SK-N-SH treated with all-trans-retinoic acid at 6 μM for 48 hours (cell line): Measurements from ENCODE around the gene KCNK5.

Source experiments
- ATAC-seq: fragments of 200-7000 bp; cut with Tn5 transposase; 3 replicates; pipeline ENCODE4 v1.9.1; 2020; ENCODE audit warnings: mild to moderate bottlenecking, moderate library complexity
- ARNTL ChIP-seq: fragments of 450-650 bp; formaldehyde crosslinking; IDR thresholded peaks from 2 replicates; pipeline ENCODE4 v1.5.0; 2020; ENCODE audit warnings: low read depth, mild to moderate bottlenecking, moderate library complexity, borderline replicate concordance
- BACH2 ChIP-seq: fragments of 250-450 bp; sonication (Bioruptor Pico); IDR thresholded peaks from 2 replicates; pipeline ENCODE4 v1.9.0; 2021; ENCODE audit warnings: mild to moderate bottlenecking, borderline replicate concordance
- CSDC2 ChIP-seq: fragments of 250-450 bp; sonication (Bioruptor Pico); IDR thresholded peaks from 2 replicates; pipeline ENCODE4 v1.5.0; 2020; ENCODE audit warnings: mild to moderate bottlenecking, moderate library complexity
- ESRRG ChIP-seq: fragments of 250-450 bp; sonication (Bioruptor Pico); IDR thresholded peaks from 2 replicates; pipeline ENCODE4 v1.6.1; 2021; ENCODE audit warnings: mild to moderate bottlenecking
- GLIS3 ChIP-seq: fragments of 250-450 bp; sonication (Bioruptor Pico); IDR thresholded peaks from 2 replicates; pipeline ENCODE4 v1.5.0; 2020; ENCODE audit warnings: mild to moderate bottlenecking, moderate library complexity
- ISL1 ChIP-seq: fragments of 250-450 bp; sonication (Bioruptor Pico); IDR thresholded peaks from 2 replicates; pipeline ENCODE4 v2.1.2; 2022; ENCODE audit warnings: mild to moderate bottlenecking, moderate library complexity
- OSR1 ChIP-seq: fragments of 250-450 bp; sonication (Bioruptor Pico); IDR thresholded peaks from 2 replicates; pipeline ENCODE4 v1.8.0; 2022; ENCODE audit warnings: moderate library complexity, mild to moderate bottlenecking, inconsistent platforms
- PPARA ChIP-seq: fragments of 250-450 bp; sonication (Bioruptor Pico); IDR thresholded peaks from 2 replicates; pipeline ENCODE4 v1.5.0; 2020; ENCODE audit warnings: mild to moderate bottlenecking, borderline replicate concordance
- SNAI2 ChIP-seq: fragments of 250-450 bp; sonication (Bioruptor Pico); IDR thresholded peaks from 2 replicates; pipeline ENCODE4 v1.5.0; 2020; ENCODE audit warnings: mild to moderate bottlenecking, moderate library complexity
- TCF4 ChIP-seq: fragments of 250-450 bp; sonication (Bioruptor Pico); IDR thresholded peaks from 2 replicates; pipeline ENCODE4 v1.8.0; 2021; ENCODE audit warnings: mild to moderate bottlenecking, moderate library complexity, borderline replicate concordance
- TOX ChIP-seq: fragments of 250-450 bp; sonication (Bioruptor Pico); IDR thresholded peaks from 2 replicates; pipeline ENCODE4 v1.8.0; 2021; ENCODE audit warnings: mild to moderate bottlenecking, moderate library complexity, borderline replicate concordance
- ZC3H10 ChIP-seq: fragments of 250-450 bp; sonication (Bioruptor Pico); IDR thresholded peaks from 2 replicates; pipeline ENCODE4 v1.5.1; 2021; ENCODE audit warnings: mild to moderate bottlenecking, moderate library complexity
- ZFP3 ChIP-seq: fragments of 250-450 bp; sonication (Bioruptor Pico); IDR thresholded peaks from 2 replicates; pipeline ENCODE4 v1.5.0; 2020; ENCODE audit warnings: mild to moderate bottlenecking, moderate library complexity
- ZFP30 ChIP-seq: fragments of 450-650 bp; formaldehyde crosslinking; IDR thresholded peaks from 2 replicates; pipeline ENCODE4 v1.5.0; 2022; ENCODE audit warnings: mild to moderate bottlenecking, moderate library complexity
- ZNF565 ChIP-seq: fragments of 450-650 bp; formaldehyde crosslinking; conservative IDR thresholded peaks from 2 replicates; pipeline ENCODE4 v1.5.0; 2020; ENCODE audit warnings: low read depth, mild to moderate bottlenecking, moderate library complexity
- ZNF70 ChIP-seq: fragments of 450-650 bp; formaldehyde crosslinking; IDR thresholded peaks from 2 replicates; pipeline ENCODE4 v1.5.0; 2020; ENCODE audit warnings: mild to moderate bottlenecking, moderate library complexity
- ZNF8 ChIP-seq: fragments of 450-650 bp; formaldehyde crosslinking; IDR thresholded peaks from 2 replicates; pipeline ENCODE4 v1.5.0; 2020; ENCODE audit warnings: mild to moderate bottlenecking, moderate library complexity
- TF ChIP-seq, protein P1 (sequence below): fragments of 250-450 bp; sonication (Bioruptor Pico); IDR thresholded peaks from 2 replicates; pipeline ENCODE4 v1.5.1; 2021; ENCODE audit warnings: mild to moderate bottlenecking, moderate library complexity
- TF ChIP-seq, protein P2 (sequence below): fragments of 250-450 bp; sonication (Bioruptor Pico); IDR thresholded peaks from 2 replicates; pipeline ENCODE4 v1.5.1; 2020; ENCODE audit warnings: low read depth, mild to moderate bottlenecking, moderate library complexity
- TF ChIP-seq, protein P3 (sequence below): fragments of 250-450 bp; sonication (Bioruptor Pico); IDR thresholded peaks from 2 replicates; pipeline ENCODE4 v1.5.0; 2020; ENCODE audit warnings: mild to moderate bottlenecking, moderate library complexity
- TF ChIP-seq, protein P4 (sequence below): fragments of 250-450 bp; sonication (Bioruptor Pico); IDR thresholded peaks from 2 replicates; pipeline ENCODE4 v1.8.0; 2020; ENCODE audit warnings: mild to moderate bottlenecking, moderate library complexity, borderline replicate concordance
- TF ChIP-seq, protein P5 (sequence below): fragments of 250-450 bp; sonication (Bioruptor Pico); IDR thresholded peaks from 2 replicates; pipeline ENCODE4 v1.8.0; 2021; ENCODE audit warnings: low read depth, mild to moderate bottlenecking, moderate library complexity, borderline replicate concordance

The KCNK5 gene

DNA sequence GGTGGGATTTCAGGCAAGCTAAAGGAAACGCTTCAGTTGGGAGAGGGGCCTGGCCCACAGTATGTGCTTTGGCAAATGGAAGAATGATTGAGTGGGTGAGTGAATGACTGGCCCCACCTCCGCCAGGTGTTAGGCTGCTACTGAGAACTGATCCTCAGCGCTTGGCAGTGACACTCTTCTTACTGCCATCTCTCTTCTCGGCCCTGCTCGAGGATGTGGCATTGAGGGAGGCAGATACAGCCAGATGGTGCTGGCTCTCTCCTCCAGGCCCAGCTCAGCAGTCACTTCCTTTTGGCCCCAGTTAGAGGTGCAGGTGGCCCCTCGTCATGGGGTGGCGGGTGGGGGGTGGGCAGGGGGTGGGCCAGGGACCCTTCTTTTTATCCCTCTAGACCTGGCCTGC lies 38.9 kb upstream of the KCNK5 start:
- no peak for ATAC-seq
- TF ChIP-seq ZC3H10 (CRISPR knock-in tag) (no peak), PPARA (CRISPR knock-in tag) (no peak), ESRRG (no peak), ZFP30 (no peak), OSR1 (CRISPR knock-in tag) (no peak), SNAI2 (CRISPR knock-in tag) (no peak), TOX (CRISPR knock-in tag) (no peak), ZNF8 (CRISPR knock-in tag) (no peak), BACH2 (CRISPR knock-in tag) (no peak), GLIS3 (CRISPR knock-in tag) (no peak), ZNF565 (no peak), TCF4 (no peak), ZFP3 (CRISPR knock-in tag) (no peak), ARNTL (no peak)
- TF ChIP-seq, protein P1, sequence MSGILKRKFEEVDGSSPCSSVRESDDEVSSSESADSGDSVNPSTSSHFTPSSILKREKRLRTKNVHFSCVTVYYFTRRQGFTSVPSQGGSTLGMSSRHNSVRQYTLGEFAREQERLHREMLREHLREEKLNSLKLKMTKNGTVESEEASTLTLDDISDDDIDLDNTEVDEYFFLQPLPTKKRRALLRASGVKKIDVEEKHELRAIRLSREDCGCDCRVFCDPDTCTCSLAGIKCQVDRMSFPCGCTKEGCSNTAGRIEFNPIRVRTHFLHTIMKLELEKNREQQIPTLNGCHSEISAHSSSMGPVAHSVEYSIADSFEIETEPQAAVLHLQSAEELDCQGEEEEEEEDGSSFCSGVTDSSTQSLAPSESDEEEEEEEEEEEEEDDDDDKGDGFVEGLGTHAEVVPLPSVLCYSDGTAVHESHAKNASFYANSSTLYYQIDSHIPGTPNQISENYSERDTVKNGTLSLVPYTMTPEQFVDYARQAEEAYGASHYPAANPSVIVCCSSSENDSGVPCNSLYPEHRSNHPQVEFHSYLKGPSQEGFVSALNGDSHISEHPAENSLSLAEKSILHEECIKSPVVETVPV (CRISPR knock-in tag) = no peak
- TF ChIP-seq, protein P2, sequence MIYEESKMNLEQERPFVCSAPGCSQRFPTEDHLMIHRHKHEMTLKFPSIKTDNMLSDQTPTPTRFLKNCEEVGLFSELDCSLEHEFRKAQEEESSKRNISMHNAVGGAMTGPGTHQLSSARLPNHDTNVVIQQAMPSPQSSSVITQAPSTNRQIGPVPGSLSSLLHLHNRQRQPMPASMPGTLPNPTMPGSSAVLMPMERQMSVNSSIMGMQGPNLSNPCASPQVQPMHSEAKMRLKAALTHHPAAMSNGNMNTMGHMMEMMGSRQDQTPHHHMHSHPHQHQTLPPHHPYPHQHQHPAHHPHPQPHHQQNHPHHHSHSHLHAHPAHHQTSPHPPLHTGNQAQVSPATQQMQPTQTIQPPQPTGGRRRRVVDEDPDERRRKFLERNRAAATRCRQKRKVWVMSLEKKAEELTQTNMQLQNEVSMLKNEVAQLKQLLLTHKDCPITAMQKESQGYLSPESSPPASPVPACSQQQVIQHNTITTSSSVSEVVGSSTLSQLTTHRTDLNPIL (CRISPR knock-in tag) = no peak
- TF ChIP-seq, protein P3, sequence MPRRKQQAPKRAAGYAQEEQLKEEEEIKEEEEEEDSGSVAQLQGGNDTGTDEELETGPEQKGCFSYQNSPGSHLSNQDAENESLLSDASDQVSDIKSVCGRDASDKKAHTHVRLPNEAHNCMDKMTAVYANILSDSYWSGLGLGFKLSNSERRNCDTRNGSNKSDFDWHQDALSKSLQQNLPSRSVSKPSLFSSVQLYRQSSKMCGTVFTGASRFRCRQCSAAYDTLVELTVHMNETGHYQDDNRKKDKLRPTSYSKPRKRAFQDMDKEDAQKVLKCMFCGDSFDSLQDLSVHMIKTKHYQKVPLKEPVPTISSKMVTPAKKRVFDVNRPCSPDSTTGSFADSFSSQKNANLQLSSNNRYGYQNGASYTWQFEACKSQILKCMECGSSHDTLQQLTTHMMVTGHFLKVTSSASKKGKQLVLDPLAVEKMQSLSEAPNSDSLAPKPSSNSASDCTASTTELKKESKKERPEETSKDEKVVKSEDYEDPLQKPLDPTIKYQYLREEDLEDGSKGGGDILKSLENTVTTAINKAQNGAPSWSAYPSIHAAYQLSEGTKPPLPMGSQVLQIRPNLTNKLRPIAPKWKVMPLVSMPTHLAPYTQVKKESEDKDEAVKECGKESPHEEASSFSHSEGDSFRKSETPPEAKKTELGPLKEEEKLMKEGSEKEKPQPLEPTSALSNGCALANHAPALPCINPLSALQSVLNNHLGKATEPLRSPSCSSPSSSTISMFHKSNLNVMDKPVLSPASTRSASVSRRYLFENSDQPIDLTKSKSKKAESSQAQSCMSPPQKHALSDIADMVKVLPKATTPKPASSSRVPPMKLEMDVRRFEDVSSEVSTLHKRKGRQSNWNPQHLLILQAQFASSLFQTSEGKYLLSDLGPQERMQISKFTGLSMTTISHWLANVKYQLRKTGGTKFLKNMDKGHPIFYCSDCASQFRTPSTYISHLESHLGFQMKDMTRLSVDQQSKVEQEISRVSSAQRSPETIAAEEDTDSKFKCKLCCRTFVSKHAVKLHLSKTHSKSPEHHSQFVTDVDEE = no peak
- TF ChIP-seq, protein P4, sequence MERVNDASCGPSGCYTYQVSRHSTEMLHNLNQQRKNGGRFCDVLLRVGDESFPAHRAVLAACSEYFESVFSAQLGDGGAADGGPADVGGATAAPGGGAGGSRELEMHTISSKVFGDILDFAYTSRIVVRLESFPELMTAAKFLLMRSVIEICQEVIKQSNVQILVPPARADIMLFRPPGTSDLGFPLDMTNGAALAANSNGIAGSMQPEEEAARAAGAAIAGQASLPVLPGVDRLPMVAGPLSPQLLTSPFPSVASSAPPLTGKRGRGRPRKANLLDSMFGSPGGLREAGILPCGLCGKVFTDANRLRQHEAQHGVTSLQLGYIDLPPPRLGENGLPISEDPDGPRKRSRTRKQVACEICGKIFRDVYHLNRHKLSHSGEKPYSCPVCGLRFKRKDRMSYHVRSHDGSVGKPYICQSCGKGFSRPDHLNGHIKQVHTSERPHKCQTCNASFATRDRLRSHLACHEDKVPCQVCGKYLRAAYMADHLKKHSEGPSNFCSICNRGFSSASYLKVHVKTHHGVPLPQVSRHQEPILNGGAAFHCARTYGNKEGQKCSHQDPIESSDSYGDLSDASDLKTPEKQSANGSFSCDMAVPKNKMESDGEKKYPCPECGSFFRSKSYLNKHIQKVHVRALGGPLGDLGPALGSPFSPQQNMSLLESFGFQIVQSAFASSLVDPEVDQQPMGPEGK (CRISPR knock-in tag) = no peak

DNA sequence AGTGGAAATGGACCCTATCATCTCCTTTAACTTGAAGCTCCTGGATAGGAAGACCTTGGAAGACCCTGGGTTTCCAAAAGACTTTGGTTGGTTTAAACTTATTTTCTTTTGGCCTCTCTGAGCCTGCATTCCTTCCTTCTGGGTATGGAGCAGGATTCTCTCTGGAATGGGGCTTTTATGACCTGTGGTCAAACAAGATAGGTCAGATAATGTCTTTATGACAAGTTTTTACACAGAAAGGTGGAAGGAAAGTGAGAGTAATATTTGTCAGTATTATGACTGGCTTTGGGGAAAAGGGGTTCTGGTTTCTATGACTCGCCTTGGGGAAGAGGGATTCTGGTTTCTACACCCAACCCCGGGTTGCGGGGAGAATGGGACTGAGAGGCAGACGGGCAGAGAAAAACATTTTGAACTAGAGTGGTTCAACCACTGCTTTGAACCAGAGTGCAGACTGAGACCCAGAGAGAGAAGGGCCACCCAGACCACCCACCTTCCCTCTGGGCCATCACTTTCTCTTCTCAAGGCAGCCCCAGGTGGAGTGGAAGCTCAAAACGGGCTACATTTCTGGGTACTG lies 37.6 kb upstream of the KCNK5 start:
- TF ChIP-seq ZNF565 (no peak), ZFP3 (CRISPR knock-in tag) (no peak), BACH2 (CRISPR knock-in tag) (no peak), TOX (CRISPR knock-in tag) (no peak)
- ATAC-seq = no peak

DNA sequence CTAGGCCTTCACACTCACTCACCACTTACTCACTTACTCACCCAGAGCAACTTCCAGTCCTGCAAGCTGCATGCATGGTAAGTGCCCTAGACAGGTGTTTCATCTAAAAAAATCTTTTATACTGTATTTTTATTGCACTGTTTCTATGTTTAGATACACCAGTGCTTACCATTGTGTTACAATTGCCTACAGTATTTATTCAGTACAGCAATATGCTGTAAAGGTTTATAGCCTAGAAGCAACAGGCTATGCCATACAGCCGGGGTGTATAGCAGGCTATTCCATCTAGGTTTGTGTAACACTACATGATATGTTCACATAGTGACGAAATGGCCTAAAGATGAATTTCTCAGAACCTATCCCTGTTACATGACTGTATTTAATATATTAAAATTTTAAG lies 37.1 kb upstream of the KCNK5 start:
- TF ChIP-seq ESRRG (no peak), TOX (CRISPR knock-in tag) (no peak), OSR1 (CRISPR knock-in tag) (no peak)
- TF ChIP-seq, protein P4 (CRISPR knock-in tag) = no peak
- no peak for ATAC-seq

DNA sequence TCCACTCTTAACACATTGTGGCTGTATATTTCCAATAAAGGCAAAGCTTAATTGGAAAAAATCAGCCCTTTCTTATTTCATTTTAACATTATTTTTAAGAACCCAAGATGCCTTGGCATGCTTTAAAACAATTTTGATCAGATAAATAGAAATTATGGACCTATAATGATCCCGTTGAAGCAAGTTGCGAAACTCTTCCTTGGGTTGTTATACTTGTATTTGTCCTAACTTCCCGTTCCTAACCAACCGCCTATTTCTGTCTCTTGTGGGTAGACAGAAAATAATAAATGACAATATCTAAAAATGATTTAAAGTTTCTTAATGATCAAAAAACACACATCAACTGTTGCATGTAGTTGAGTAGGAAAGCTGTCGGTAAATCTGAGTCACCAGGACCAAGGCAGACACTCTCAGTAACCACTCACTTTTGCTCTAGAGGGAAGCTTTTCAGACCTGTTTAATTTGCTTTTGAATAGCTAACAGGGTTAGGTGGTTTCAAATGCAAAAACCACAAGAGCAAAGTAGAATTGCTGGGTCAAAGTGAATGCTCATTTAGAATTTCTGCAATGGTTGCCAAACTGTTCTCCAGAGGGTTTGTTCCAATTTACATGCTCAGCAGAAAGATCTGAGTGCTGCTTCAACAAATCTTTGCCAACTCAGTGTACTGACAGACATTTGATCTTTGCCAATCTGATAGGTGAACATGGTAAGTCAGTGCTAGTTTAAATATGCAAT lies 34.2 kb upstream of the KCNK5 start:
- no peak for ATAC-seq
- TF ChIP-seq ZNF70 (CRISPR knock-in tag) (no peak), BACH2 (CRISPR knock-in tag) (no peak), TCF4 (no peak), ZFP30 (no peak), ISL1 (no peak), ARNTL (no peak), ZC3H10 (CRISPR knock-in tag) (no peak), CSDC2 (CRISPR knock-in tag) (no peak)
- TF ChIP-seq, protein P4 (CRISPR knock-in tag) = no peak
- TF ChIP-seq, protein P5, sequence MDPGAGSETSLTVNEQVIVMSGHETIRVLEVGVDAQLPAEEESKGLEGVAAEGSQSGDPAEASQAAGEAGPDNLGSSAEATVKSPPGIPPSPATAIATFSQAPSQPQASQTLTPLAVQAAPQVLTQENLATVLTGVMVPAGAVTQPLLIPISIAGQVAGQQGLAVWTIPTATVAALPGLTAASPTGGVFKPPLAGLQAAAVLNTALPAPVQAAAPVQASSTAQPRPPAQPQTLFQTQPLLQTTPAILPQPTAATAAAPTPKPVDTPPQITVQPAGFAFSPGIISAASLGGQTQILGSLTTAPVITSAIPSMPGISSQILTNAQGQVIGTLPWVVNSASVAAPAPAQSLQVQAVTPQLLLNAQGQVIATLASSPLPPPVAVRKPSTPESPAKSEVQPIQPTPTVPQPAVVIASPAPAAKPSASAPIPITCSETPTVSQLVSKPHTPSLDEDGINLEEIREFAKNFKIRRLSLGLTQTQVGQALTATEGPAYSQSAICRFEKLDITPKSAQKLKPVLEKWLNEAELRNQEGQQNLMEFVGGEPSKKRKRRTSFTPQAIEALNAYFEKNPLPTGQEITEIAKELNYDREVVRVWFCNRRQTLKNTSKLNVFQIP (CRISPR knock-in tag) = no peak
